ENCODE measurements around the gene ARSB.
"Not testable (repeated sequence)": the region's sequence is repeated elsewhere in the genome, so short reads cannot be mapped to it uniquely, and the experiment has no call there.

The ARSB gene

GRCh38 chr5:78953092-78953800 is 31.9 kb downstream of the ARSB start:
- DNase-seq (ENCODE audit: low read depth), result no peak

GRCh38 chr5:78930721-78931120 is 54.4 kb downstream of the ARSB start:
- no peak for DNase-seq (ENCODE audit: low read depth)

GRCh38 chr5:78929833-78930232 is 55.3 kb downstream of the ARSB start:
- no peak for DNase-seq (ENCODE audit: low read depth)

DNA sequence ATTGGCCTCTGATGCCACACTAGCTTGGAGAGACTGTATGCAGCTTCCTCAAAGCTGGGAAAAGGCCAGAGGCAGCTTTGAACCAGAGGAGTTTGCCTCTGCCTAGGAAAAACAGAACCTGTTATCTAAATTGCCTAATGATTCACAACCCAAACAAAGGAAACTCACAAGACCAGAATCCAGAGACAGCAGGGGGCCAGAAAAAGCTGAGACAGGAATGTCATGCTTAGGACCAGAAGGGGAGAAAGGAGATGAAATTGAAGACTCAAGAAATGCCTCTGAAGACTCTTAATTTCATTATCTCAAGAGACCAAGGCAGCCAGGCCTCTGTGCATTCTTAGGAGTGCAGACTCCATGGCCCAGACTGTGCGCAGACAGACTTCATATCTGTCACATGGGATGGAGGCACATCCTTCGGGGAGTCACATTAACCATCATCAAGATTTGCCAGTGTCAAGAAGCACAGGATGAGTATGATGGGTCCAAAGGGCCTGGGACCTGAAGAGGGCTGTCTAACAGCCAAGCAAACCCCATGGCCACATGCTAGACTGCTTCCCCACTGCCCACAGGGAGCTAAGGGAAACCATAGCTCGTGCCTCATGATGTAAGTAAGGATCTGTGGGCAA is 57.3 kb downstream of the ARSB start:
- no peak for DNase-seq (ENCODE audit: low read depth)

DNA sequence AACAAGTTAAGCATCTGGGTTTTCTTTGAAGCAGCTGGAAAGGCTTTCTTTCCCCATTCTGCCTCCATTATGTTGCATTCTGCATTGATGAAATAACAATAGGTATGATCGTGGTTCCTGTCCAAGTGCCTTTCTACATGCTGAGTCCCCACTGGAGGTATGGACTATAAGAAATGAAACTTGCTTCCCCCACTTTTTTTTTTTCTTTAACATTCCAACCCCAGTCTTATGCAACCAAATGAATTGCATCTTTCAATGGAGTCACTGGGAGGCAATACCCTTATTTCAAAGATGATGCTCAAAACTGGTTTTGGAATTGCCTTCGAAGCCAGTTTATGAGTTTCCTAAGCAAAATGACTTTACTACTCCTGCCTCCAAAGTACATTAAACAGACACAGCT is 58.9 kb downstream of the ARSB start:
- no peak for DNase-seq (ENCODE audit: low read depth)

DNA sequence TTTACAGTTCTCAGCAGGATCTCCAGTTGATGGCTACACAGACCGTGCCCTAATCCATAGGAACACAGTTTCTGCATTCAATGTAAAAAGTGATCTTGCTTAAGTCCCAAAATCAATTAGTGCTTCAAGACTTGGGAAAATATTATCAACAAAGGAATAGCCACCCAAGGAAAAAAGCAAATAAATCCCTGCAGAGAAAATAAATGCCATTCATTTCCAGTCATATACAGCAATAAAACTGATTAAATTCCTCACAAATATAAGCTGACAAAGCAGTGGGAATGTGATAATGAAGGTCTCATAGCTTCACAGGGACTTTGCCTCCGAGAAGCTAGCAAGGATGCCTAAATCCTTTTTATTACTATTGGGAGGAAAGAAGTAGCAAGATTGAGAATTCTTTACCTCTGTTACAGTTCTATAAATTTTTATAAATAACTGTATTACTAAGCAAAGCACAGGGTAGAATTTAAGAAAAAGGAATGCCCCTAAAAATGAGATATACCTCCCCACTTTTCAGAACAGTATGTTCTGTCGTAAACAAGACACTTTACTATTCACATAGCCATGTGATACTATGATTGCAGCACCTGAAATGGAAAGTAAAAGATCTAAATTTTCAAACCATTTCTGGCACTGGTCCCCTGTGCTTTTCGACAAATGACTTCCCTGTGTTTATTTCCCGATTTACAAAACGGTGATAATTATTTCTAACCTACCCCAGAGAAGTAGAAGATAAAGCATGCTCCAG is 59.8 kb downstream of the ARSB start:
- no peak for DNase-seq (ENCODE audit: low read depth)

- DNase-seq (ENCODE audit: low read depth), result no peak
Observed at GRCh38 chr5:78923622-78923970, 61.5 kb downstream of the ARSB start.

DNA sequence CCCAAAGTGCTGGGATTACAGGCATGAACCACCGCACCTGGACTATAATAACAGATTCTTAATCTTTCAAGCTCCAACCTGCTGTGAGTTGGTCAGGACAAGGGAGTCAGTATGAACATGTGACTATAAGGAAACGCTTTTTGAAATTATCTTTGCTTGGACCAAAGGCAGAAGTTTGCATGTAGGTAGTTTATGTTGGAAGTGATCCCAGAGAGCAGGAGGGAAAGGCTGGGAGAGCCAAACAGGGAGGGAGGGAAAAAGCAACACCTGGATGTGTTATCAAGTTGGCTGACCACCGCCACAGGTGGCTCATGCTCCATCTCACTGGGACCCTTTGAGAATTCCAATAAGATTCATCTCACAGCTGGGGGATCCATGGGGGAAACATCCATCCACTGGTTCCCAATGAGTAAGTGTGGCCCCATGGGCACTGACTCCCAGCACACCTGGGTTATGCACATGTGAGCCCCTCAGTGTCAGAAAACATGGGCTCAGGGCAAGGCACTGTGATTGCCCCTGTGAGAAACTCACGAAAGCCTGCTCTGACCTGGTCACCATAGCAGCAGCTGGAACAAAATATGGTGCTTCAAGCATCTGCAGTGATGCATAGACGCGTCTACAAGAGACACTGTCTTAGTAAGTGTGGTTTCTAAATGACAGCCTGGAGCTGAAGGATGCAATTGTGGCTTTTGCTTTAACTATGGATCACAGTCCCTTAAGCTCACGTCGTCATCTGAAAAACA is 62.1 kb downstream of the ARSB start:
- no peak for DNase-seq (ENCODE audit: low read depth)

DNA sequence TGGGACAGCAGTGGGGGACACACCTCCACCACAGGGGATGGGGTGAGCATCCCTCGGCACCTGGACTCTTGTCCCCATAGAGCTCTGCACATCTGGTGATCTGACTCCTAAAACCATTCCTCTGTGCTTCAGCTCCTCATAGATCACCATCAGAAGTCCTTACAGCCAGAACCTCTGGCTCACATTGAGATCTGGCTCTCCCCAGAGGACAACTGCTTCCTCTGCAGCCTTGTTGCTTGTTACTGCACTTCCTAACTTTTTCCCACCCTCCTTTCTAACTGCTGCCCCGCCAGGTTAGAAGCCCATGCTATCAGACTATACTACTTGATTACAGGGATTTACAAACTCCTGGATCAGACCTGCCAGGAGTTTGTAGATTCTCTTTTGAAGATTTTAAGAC is 64.5 kb downstream of the ARSB start:
- DNase-seq (ENCODE audit: low read depth), result no peak

- DNase-seq (ENCODE audit: low read depth), result no peak
Observed at GRCh38 chr5:78919796-78920195, 65.3 kb downstream of the ARSB start.

DNA sequence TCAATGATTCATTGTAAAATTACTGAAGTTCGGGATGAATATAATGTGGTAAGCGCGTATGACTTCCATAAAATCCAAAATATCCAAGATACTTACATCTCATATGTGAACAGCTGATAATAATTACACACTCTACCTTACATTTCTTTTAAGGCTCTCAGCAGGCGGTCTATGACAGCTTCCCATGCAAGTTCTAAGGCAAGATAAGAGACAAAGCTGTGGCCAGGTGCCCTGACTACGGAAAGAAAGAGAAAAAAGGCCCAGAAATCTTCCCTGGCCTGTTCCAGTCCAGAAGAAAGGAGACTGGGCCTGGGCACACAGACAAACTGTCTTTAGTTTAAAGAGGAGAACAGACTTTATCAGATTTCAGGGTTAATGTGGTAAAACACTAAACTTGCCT is 69.1 kb downstream of the ARSB start:
- DNase-seq (ENCODE audit: low read depth), result no peak

DNA sequence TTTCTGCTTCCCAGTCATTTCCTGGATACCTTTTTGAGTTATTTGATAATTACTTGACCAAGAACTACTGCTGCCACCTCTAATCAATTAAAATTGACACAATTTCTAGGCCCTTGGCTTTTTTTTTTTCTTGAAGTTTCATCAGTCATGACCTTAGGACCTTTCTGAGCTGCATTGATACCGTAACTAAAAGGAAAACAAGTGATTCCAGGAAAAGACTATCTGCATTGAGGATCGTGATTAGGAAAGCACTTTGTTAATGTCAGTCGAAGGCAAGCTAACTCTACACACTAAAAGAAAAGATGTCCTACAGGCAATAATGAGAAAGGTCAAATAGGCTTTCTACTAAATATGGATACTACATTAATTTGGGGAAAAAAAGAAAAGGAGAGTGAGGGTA is 69.9 kb downstream of the ARSB start:
- DNase-seq (ENCODE audit: low read depth), result no peak

GRCh38 chr5:78912811-78913210 is 72.3 kb downstream of the ARSB start:
- no peak for DNase-seq (ENCODE audit: low read depth)

- DNase-seq (ENCODE audit: low read depth), result no peak
Observed at GRCh38 chr5:78912085-78912771, 72.9 kb downstream of the ARSB start.

DNA sequence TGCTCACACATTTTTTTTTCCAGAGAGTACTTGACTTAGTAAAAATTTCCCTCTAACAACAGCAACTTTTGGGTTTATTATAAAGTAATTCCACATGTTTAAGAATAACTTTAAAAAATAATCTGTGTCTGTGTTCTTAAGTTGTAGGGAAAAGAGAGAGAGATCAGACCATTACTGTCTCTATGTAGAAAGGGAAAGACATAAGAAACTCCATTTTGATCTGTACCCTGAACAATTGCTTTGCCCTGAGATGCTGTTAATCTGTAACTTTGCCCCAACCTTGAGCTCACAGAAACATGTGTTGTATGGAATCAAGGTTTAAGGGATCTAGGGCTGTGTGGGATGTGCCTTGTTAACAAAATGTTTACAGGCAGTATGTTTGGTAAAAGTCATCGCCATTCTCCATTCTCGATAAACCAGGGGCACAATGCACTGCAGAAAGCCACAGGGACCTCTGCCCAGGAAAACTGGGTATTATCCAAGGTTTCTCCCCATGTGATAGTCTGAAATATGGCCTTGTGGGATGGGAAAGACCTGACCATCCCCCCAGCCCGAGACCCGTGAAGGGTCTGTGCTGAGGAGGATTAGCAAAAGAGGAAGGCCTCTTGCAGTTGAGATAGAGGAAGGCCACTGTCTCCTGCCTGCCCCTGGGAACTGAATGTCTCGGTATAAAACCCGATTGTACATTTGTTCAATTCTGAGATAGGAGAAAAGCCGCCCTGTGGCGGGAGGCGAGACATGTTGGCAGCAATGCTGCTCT is 75.7 kb downstream of the ARSB start:
- DNase-seq (ENCODE audit: low read depth), result not testable (repeated sequence)

DNA sequence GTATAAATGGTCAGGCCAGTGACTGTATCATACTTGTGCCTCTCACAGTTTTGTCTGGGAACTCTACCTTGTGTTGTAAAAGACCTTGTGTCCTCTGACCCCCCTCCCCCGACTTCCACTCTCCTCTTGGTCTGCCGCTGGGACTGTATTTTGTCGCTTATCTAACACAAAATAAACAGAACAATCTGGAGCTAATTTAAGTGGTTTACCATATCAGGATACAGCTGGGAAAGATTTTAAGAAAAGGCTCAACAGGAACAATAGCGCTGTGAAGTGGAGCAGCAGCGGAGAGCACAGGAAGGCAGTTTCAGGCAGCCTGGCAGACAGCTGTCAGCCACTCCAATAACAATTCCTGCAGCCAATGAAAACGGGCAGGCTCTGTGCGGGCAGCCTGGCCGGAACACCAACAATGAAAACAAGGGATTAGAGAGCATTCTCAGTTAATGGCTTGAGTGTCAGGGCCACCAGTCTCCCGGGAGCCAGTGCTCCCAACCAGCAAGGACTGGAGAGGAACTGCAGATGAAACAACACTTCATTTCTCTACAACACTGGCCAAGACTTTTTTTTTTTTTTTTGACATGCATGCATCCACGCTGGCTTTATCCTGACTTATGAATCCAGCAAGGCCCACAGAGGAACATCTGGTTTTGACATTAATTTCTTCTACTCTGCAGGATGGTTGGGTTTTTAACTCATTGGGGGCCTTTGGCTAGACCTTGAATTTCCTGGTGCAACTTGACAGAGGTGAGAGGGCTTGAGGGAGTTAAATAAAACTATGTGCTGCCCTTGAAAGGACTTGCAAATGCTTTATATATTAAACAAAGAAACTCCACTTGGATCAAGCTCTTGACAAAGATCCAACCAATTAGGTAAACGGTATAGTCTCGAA is 76.7 kb downstream of the ARSB start:
- DNase-seq (ENCODE audit: low read depth), result no peak

DNA sequence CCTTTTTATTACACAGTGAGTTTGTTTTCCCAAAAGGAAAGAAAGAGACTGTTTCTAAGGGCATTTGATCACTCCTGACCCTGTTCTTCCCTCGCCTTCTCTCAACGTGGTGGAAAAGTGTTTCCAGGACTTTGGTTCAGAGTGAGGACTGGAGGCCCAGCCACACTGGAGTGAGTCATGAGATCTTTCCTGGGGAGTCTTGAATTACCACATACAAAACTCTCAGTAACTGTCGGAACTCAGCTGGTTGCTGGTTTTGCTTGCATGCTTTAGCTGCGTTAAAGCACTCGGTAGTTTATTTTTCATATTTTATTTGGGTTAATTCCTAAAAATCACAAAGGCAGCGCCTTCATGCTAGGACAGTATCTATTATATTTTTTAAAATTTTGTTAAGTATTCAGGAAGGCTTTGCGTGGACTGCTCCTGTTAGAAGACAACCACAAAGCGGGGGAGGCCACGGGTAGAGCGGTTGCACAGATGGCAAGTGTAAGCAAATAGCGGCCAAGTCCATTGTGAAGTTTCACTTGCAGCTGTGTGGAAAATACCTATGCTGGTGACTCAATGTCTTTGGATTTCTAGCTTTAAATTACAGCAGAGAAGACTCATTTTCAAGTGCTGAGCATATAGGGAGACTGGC is 77.7 kb downstream of the ARSB start:
- DNase-seq (ENCODE audit: low read depth), result no peak

DNA sequence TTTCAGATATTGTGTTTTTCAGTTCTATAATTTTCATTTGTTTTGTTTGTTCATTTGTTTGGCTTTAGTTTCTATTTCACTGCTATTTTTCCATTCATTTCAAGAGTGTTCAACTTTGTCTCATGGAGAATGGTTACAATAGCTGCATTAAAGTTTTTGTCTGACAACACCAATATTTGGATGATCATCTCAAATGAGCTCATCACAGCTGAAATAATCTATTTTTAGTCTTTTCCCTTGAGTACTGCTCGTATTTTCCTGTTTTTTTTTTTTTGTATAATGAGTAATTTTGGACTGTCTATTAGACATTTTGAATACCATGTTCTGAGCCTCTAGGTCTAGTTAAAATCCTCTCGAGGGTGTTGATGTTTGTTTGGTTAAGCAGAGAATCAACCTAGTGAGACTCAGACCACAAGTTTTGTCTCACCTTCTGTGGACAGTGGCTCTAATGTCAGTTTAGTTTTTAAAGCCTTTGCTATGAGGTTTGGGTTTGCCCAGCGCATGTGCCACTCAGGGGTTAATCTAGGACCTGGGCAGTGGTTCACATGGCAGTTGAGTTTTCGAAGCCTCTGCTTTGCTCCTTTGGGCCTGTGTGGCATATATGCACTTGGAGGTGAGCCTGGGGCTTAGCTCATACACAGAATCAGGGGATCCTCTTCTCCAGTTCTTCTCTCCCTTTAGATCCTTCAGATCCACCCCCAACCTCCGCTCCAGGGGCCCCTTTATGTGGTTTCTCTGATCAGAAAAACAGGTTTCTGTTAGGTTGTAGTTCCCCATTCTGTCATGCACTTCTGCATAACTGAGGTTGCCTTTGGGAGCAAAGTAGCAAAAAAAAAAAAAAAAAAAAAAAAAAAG is 79.8 kb downstream of the ARSB start:
- no peak for DNase-seq (ENCODE audit: low read depth)

GRCh38 chr5:78903861-78904260 is 81.2 kb downstream of the ARSB start:
- DNase-seq (ENCODE audit: low read depth), result no peak
